HG02588 (cell line): Measurements from ENCODE around the gene RAB1A.
"Not testable (repeated sequence)": the region's sequence is repeated elsewhere in the genome, so short reads cannot be mapped to it uniquely, and the experiment has no call there.

ENCODE experiments used
- ATAC-seq: cut with Tn5 transposase; IDR thresholded peaks from one replicate; pipeline ENCODE4 v1.9.1; 2021; ENCODE audit warnings: mild to moderate bottlenecking, moderate library complexity; ENCODE audit not compliant: unreplicated experiment

The RAB1A gene

DNA sequence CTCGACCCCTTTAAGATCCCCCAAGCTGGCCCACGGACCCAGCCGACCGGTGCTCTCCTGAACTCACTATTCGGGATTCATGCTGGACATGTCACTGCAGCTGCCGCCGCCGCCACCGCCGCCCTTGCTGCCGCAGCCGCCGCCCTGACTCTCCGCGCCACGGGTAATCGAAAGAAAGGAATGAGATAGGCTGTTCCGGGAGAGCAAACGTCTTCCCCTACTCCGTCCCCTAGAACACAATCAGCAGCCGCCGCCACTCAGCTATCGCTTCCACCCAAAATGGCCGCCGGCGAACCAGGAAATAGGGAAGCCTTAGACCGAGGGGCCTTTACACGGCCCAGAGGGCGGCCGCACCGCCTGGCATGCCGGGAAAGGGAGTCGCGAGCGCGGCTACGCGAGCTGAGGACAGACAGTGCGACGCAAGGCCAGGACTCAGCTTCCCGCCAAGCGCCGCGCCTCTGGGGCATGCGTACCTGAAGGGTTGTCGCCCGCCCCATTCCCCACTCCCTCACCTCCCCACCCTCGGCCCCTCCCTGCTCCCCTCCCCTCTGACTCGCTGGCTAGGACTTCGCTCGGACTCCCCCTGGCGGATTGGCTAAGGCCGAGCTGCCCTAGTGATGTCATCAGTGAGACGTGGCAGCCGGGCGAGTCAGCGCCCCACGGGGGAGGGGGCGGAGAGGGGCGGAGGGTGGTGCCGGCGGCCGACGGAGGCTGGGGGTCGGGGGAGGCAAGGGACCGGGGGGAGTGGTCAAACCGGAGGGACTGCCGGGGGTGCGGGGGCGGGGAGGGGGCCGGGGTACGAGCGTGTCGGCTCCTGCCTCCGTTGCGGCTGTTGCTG lies at the start of gene RAB1A:
TSS of gene RAB1A (minus strand) at position 281 of the 838 bp plus-strand sequence. CDS start at position 90, 191 bp downstream.
- ATAC-seq = peak; percentile 98

DNA sequence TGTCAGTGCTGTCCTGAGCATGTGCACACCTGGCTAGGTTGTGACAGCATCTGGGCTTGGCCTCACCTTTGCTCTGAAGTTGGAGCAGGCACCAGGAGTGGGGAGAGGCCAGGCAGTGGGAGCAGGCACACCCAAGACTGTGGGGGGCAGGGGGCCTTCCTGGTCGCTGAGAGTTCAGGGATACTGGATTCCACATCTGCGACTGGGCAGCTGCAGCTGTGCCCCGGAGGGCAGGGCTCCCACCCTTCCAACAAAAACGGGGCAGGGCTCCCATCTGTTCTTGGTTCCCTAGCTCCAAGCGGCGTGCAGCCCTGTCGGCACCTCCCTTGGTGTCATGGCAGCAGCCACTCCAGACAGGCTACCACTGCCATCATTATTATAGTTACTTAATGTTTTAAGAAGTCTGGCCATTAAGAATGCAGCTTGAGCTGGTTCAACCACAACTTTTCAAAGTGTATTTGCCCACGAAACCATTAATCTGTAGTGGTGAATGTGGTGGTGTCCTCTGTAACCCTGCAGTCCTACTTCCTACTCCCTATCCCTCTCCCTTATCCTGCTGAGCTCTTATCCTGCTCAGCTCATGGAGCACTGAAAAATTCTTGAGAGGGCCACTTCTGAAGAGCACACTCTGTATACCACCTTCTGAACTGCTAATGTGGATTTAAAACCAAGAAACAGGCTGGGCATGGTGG lies 48.0 kb upstream of the RAB1A start:
- no peak for ATAC-seq

DNA sequence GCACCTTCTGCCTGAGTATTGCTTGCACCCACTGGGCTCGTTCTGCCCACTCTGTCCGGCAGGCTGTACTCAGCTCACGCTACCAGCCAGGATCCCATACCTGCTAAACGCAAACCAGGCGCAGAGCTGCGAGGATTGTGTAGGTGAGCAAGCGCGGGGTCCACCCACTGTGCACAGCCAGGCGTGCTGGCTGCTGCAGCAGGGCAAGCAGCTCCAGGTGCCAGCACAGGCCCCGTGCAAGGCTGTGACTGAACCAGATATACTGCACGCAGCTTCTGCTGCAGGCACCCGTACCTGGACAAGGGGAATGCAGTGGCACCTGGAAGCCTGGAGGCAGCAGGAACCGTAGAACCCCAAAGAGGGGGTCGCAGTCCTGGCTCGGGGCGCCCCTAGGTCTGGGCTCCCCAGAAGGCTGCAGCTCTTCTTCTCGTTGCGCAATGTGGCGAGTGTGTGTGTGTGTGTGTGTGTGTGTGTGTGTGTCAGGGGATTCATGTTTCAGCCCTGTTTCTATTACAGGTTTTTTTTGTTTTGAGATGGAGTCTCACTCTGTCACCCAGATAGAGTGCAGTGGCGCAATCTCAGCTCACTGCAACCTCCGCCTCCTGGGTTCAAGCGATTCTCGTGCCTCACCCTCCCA lies 46.1 kb upstream of the RAB1A start:
- ATAC-seq = no peak

DNA sequence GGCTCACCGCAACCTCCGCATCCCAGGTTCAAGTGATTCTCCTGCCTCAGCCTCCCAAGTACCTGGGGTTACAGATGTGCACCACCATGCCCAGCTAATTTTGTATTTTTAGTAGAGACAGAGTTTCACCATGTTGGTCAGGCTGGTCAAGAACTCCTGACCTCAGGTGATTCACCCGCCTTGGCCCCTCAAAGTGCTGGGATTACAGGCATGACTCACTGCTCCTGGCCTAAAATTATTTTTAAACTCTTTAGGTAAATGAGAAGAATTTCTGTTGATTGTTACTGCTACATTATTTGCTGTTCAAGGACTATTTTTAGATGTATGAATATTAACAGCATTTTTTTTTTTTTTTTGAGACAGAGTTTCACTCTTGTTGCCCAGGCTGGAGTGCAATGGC lies 44.1 kb upstream of the RAB1A start:
- not testable (repeated sequence) for ATAC-seq

DNA sequence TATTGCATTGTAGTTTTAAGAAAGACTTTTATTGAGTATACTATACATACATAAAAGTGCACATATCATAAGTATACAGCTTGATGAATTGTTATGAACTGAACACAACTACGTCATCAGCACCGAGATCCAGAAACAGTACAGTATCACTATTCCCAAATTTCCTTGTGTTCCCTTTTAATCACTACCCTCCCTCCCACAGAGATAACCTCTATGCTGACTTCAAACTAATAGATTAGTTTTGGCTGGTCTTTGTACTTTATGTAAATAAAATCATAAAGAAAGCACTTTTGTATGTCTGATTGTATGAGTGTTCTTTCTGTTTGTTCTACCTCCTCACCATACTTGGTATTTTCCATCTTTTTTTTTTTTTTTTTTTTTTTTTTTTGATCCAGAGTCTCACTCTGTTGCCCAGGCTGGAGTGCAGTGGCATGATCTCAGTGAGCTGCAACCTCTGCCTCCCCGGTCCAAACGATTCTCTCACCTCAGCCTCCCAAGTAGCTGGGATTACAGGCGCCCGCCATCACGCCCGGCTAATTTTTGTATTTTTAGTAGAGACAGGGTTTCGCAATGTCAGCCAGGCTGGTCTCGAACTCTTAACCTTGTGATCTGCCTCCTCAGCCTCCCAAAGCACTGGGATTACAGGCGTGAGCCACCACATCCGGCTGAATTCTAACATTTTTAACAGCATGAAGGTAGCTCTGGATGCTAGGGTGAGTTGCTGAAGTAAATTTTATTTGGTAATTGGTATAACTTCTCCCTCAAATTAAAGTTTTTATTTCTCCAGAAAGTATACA lies 43.3 kb upstream of the RAB1A start:
- ATAC-seq = no peak

DNA sequence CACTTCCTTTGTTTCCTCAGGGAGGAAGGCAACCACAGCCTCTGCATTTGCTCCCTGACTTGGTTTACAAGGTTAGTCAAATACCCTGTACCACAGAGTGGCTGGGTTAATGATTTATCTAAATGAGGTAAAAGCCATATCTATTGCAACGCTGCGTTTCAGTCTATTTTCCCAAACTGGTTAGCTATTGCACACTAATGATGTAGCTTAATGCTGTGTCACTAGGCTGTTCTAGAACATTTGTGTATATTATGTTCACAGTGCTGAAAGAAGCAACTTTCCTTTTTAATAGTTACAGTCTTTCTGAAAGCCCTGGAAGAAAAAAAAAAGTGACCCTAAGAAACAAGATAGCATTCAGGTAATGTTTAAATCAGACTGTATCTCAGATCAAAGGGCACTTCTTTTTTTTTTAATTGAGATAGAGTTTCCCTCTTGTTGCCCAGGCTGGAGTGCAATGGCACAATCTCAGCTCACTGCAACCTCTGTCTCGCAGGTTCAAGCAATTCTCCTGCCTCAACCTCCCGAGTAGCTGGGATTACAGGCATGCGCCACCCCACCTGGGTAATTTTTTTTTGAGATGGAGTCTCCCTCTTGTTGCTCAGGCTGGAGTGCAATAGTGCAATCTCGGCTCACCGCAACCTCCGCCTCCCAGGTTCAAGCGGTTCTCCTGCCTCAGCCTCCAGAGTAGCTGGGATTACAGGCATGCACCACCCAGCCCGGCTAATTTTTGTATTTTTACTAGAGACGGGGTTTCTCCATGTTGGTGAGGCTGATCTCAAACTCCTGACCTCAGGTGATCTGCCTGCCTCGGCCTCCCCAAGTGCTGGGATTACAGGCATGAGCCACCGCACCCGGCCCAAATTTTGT lies 40.9 kb upstream of the RAB1A start:
- ATAC-seq = not testable (repeated sequence)

DNA sequence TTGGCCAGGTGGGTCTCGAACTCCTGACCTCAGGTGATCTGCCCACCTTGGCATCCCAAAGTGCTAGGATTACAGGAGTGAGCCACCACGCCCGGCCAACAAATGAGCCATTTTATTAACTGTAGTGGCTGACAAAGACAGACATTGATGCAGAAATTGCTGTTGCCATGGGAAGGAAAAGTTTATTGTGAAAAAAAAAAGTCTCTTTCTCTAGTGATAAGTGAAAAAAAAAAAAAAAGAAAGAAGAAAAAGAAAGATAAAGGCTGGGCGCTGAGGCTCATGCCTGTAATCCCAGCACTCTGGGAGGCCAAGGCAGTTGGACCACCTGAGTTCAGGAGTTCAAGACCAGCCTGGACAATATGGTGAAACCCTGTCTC lies 39.8 kb upstream of the RAB1A start:
- ATAC-seq = no peak

DNA sequence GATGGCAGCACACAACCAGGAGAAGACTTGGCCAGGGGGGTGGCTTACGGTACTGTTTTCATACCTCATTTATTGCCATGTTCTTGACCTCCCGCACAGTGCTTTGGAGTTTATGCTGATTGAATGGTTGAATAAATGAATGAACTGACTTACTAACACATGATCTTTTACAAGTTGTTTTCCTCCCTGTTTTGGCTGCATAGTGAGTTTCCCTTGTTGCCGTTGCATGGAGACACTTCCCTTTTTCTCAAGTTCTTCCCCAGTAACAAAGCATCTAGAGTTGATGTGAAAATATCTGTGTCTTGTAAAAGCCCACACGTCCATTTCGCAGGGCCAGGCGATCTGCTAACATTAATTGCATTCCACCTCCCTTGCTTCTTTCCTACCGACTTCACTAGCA lies 35.7 kb upstream of the RAB1A start:
- ATAC-seq = no peak

DNA sequence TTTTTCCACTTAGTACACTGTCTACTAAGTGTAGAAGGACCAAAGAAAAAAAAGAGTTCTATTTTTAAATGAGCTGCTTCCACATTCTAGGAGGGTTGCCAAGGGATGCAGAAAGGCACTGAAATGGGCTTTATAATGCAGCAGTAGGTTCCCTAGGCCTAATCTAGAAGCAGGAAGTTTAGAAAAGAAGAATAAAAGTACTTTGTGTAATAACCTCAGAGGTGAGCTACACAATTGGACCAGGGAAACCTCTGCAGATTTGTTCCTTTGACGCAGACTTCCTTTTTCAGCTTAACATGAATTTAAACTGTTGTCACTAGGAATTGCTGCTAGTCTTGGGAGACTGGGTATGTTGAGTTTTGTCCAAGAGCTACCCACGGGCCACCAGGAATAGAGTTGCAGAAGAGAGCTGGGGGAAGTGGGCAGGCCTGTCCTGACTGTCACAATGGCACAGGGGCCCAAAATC lies 34.6 kb upstream of the RAB1A start:
- no peak for ATAC-seq

DNA sequence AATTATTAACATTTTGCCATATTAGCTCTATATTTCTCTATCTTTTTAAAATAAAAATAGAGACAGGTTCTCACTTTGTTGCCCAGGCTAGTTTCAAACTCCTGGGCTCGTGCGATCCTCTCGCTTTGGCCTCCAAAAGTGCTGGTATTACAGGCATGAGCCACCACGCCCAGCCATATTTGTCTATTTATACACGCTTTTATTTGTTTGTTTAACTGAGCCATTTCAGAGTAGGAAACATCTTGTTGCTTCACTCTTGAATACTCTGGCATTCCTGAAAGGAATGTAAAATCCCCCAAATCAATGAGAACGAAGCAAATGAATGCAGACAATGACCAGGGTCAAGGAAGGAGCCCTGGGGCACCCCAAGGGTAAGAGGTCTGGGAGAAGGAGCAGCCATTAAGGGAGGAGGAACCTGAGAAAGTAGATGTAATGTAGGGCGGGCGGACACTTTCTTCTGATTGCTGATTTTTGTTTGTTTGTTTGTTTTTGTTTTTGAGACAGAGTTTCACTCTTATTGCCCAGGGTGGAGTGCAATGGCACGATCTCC lies 31.7 kb upstream of the RAB1A start:
- ATAC-seq = no peak

DNA sequence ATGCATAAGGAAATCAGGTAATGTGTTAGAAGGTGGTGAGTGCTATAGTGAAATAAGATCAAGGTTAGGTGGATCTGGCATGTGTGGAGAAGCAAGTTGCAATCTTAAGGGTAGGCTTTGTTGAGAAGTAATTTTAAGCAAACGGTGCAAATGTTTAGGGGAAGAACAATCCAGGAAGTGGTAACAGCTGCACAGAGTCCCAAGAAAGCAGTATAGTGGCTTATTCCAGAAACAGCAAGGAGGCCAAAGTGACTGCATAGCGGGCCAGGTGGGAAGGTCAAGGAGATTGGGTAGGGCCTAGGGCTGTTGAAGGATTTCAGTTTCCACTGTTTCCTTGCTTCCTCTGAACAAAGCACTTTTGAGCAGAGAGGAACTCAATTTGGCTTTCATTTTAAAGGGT lies 30.0 kb upstream of the RAB1A start:
- no peak for ATAC-seq

DNA sequence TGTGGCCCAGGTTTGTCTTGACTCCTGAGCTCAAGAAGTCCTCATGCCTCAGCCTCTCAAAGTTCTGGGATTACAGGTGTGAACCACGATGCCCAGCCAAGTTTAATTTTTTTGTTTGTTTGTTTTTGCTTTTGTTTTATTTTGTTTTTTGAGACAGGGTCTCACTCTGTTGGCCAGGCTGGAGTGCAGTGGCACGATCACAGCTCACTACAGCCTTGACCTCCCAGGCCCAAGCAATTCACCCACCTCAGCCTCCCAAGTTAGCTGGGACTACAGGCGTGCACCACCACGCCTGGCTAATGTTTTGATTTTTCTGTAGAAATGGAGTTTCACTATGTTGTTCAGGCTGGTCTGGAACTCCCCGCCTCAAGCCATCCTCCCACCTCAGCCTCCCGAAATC lies 29.4 kb upstream of the RAB1A start:
- ATAC-seq = no peak

DNA sequence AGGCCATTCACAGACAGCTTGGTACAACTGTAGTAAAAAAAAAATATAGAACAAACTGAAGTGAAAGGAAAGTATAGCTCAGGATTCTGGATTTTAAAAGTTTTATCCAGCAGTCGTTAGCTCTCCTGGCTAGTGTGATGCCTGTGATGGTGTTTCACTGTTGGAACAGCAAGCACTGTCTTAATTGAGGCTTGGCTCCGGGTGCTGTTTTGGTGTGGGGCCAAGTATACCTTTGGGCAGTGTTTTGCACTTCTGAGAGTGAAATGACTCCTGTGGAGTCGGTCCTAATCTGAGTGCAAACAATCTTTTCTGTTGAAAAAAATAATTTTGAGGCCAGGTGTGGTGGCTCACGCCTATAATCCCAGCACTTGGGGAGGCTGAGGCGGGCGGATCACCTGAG lies 28.7 kb upstream of the RAB1A start:
- no peak for ATAC-seq

DNA sequence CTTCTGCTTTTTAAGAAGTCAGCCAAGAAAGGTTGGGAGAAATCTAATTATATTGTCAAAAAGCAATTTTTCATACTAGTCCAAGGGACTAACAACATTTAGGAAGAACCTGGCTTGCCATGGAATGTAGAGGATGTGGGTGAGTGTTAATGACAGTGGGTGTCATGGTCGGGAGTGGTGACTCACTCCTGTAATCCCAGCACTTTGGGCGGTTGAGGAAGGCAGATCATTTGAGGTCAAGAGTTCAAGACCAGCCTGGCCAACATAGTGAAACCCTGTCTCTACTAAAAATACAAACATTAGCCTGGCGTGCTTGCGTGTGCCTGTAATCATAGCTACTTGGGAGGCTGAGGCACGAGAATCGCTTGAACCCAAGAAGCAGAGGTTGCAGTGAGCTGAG lies 27.9 kb upstream of the RAB1A start:
- not testable (repeated sequence) for ATAC-seq

DNA sequence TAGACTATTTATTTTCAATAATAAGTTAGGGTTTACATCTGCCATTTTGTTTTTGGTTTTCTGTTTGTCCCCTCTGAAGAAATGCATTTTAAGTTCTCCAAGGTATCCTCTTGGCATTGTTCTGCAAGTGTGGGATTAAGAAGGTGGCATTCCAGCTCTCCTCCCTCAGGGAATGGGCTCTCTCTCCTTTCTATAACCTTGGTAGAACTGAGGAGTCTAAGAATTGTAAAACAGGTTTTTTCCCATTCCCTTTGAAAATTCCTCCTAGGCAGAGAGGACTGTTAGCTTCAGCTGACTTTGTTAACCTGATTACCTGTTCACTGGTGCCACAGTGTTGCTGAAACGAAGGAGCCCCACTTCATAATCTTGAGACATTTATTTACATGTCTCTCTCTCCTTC lies 26.1 kb upstream of the RAB1A start:
- no peak for ATAC-seq

DNA sequence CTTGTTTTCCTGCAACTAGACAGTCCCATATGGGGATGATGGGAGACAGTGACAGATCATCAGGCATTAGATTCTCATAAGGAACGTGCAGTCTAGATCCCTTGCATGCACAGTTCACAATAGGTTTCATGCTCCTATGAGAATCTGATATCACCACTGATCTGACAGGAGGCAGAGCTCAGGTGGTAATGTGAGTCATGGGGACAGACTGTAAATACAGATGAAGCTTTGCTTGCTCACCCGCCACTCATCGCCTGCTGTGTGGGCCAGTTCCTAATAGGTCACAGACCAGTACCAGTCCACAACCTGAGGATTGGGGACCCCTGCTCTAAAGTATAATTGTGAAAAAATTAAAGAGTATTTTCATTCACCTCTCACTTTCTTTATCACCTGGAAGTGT lies 23.6 kb upstream of the RAB1A start:
- no peak for ATAC-seq

DNA sequence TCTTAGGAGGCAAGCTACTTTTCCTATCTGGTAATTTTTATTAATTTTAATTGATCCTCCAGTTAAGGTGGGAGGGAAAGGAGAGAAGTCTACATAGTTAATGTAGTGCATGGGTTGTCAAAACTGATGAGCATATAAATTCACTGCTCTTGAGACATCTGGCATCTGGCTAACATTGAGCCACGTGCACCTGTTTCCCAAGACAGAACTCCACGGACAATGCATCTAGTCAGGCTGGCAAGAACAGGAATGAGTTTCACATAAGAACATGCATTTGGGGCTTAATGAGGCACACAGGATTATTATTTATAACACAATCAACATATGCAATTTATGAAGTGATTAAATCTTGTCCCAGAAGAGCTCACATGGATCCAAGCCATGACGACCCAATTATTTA lies 16.2 kb upstream of the RAB1A start:
- ATAC-seq = no peak

DNA sequence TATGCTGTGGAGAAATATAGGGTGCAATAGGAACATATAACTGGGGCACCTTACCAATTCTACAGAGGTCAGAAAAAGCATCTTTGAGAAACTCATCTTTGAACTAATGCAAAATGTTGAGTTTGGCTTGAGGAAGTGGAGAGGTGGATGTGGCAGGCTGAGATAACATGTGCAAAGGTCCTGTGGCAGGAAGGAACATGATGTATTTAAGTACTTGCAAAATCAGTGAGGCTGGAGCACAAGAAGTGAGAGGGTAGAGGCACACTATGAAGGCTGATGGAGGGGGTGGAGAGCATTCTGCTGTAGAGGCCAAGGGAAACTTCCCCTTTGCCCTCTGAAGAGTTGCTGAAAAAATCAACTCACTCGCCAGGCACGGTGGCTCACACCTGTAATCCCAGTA lies 14.7 kb upstream of the RAB1A start:
- no peak for ATAC-seq

DNA sequence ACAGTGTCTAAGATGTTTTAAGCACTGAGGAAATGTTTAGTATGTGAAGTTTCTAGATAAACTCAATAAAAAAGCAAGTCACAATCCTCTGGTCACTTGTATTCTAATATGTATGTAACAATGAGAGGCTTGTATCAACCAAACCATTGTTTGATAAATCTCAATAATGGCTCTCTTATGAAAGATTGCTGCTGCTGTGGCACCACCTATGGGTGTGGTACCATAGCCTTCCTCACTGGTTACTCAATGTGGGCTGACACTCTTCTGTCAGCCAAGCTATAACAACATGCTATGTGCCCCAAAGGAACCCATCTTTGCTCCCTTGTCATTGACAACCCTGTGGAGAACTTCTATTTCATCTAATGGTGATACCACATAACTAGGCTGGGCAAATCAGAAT lies 12.6 kb upstream of the RAB1A start:
- no peak for ATAC-seq
